ENCODE data around the gene COL4A1. TPM values are rescaled to one million over a fixed set of nuclear protein-coding genes. Genes with fewer than 3 reads are reported as not detected.

The COL4A1 gene
- total RNA-seq, 1 experiment from 2014 or later: not detected

- H3K9me3 ChIP-seq (ENCODE audit: low read length): no peaks in the 10 kb centered on the region
- H3K9me2 ChIP-seq (replicated peaks; ENCODE audit: insufficient read depth, low read length): no peaks in the 10 kb centered on the region
- no peak overlapping the region for H3K4me3 ChIP-seq (ENCODE audit: low read length)
- no peak overlapping the region for H3K9ac ChIP-seq (ENCODE audit: low read length)
- H3K27me3 ChIP-seq (ENCODE audit: low read length): no peaks in the 10 kb centered on the region
- no peaks in the 10 kb centered on the region for H3K79me2 ChIP-seq (ENCODE audit: low read length)
- no peaks in the 10 kb centered on the region for H3K4me1 ChIP-seq (ENCODE audit: low read length)
- no peaks in the 10 kb centered on the region for H4K20me1 ChIP-seq (ENCODE audit: insufficient read depth, low read depth, low read length)
- no peak overlapping the region for H2AFZ ChIP-seq (ENCODE audit: low read length)
- H3K36me3 ChIP-seq (ENCODE audit: insufficient read depth, low read length): no peaks in the 10 kb centered on the region
- no peak for DNase-seq
- no peak overlapping the region for H3K27ac ChIP-seq (ENCODE audit: low read length)
- H3K4me2 ChIP-seq (ENCODE audit: low read depth, low read length, poor library complexity, severe bottlenecking): no peak overlapping the region
Observed at GRCh38 chr13:110240352-110240751, 66.6 kb downstream of the COL4A1 start.

DNA sequence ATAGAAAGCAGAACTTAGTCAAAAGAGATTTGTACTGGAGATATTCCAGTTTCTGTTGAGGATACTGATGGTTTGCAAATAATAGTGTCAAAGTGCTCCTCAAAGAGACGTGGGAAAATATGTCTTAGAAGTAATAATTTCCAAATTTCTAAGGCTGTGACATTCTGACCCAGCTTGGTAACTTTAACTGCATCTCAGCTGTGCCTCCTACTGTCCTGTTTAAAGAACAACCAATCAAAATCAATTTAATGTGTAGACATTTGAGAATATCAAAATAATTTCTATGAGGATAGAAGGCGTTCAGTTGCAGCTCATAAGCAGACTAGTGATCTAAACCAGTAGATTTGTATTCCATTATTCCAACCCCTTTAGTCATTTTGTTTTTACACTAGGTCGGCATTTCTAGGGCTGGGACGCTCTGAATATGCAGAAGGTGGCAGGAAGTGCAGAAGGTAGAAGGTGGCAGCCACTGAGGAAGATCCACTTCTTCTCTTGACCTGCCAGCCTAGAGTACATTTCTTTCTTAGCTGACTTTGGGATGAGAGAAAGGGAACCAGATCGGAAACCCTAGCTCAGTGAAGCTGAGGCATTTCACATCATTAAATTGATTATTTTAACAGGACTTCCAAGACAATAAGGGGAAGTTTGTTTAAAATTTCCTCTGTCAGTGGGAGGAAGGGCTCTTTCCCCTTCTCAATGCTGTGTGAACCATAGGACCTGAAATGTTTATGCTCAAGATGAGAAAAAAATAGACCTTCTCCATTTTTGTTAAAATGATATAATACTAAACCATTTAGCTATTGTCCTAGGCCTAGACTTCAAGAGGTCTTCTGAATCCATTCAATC, 67.5 kb downstream of the COL4A1 start:
- H3K9ac ChIP-seq (ENCODE audit: low read length): no peak overlapping the region
- H3K4me2 ChIP-seq (ENCODE audit: low read depth, low read length, poor library complexity, severe bottlenecking): no peak overlapping the region

DNA sequence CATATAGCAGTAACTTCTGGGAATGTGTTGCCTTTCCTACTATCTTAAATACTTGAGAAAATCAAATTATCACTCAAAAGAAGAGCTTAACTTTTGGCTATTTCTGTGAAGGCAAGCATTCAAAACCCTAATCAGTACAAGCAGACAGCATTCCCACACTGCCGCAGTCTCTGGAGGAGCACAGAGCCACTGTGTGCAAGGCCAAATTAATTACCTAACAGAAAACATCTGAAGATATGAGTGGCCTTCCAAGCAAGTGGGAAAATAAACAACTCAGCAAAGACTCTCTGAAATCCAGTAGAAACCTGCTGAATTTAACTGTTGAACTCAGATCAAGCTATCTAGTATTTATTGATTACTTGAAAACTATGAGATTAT, 68.2 kb downstream of the COL4A1 start:
- Histone ChIP-seq H3K27me3 (ENCODE audit: low read length) (no peaks in the 10 kb centered on the region), H4K20me1 (ENCODE audit: insufficient read depth, low read depth, low read length) (no peaks in the 10 kb centered on the region), H3K4me1 (ENCODE audit: low read length) (no peaks in the 10 kb centered on the region), H3K9ac (ENCODE audit: low read length) (no peak overlapping the region), H3K9me3 (ENCODE audit: low read length) (no peaks in the 10 kb centered on the region), H2AFZ (ENCODE audit: low read length) (no peak overlapping the region), H3K4me2 (ENCODE audit: low read depth, low read length, poor library complexity, severe bottlenecking) (no peak overlapping the region), H3K27ac (ENCODE audit: low read length) (no peak overlapping the region), H3K9me2 (replicated peaks; ENCODE audit: insufficient read depth, low read length) (no peaks in the 10 kb centered on the region), H3K36me3 (ENCODE audit: insufficient read depth, low read length) (no peaks in the 10 kb centered on the region), H3K79me2 (ENCODE audit: low read length) (no peaks in the 10 kb centered on the region), H3K4me3 (ENCODE audit: low read length) (no peak overlapping the region)
- DNase-seq: no peak

More for the DNA sequence above, 67.5 kb downstream of the COL4A1 start:
- Histone ChIP-seq H3K9me3 (ENCODE audit: low read length) (no peaks in the 10 kb centered on the region), H3K79me2 (ENCODE audit: low read length) (no peaks in the 10 kb centered on the region), H3K27ac (ENCODE audit: low read length) (no peak overlapping the region), H4K20me1 (ENCODE audit: insufficient read depth, low read depth, low read length) (no peaks in the 10 kb centered on the region), H2AFZ (ENCODE audit: low read length) (no peak overlapping the region), H3K4me1 (ENCODE audit: low read length) (no peaks in the 10 kb centered on the region), H3K36me3 (ENCODE audit: insufficient read depth, low read length) (no peaks in the 10 kb centered on the region), H3K27me3 (ENCODE audit: low read length) (no peaks in the 10 kb centered on the region), H3K4me3 (ENCODE audit: low read length) (no peak overlapping the region), H3K9me2 (replicated peaks; ENCODE audit: insufficient read depth, low read length) (no peaks in the 10 kb centered on the region)
- no peak for DNase-seq

GRCh38 chr13:110237875-110238817, 68.8 kb downstream of the COL4A1 start:
- H2AFZ ChIP-seq (ENCODE audit: low read length): no peak overlapping the region
- no peaks in the 10 kb centered on the region for H3K4me1 ChIP-seq (ENCODE audit: low read length)
- H3K4me3 ChIP-seq (ENCODE audit: low read length): no peak overlapping the region
- H3K27me3 ChIP-seq (ENCODE audit: low read length): no peaks in the 10 kb centered on the region
- DNase-seq: no peak
- H3K9me3 ChIP-seq (ENCODE audit: low read length): no peaks in the 10 kb centered on the region
- no peak overlapping the region for H3K4me2 ChIP-seq (ENCODE audit: low read depth, low read length, poor library complexity, severe bottlenecking)
- no peaks in the 10 kb centered on the region for H3K9me2 ChIP-seq (replicated peaks; ENCODE audit: insufficient read depth, low read length)
- no peak overlapping the region for H3K27ac ChIP-seq (ENCODE audit: low read length)
- no peak overlapping the region for H3K9ac ChIP-seq (ENCODE audit: low read length)
- no peaks in the 10 kb centered on the region for H4K20me1 ChIP-seq (ENCODE audit: insufficient read depth, low read depth, low read length)
- no peaks in the 10 kb centered on the region for H3K79me2 ChIP-seq (ENCODE audit: low read length)
- H3K36me3 ChIP-seq (ENCODE audit: insufficient read depth, low read length): no peaks in the 10 kb centered on the region

DNA sequence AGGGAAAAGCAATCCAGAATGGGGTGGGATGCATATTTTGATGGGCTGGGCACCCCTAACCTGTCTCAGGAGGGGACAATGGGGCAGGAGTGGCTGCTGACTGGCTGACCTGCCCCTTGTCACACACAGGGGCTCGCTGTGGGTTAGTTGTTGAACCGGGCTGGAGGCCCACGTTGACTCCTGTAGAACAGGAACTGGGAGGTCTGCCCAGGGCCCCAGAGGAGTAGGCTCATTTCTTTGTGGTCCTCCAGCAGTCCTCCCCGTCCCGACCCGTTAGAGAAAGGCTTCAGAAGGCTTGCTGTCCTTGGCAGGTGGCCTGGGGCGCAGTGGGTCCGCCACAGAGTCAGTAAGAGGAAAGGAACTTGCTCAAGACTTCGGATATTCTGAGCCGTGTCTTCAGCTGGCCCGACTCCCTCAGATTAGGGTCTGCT, 70.1 kb downstream of the COL4A1 start:
- Histone ChIP-seq H2AFZ (ENCODE audit: low read length) (no peak overlapping the region), H3K36me3 (ENCODE audit: insufficient read depth, low read length) (no peaks in the 10 kb centered on the region), H3K4me3 (ENCODE audit: low read length) (no peak overlapping the region), H3K9me2 (replicated peaks; ENCODE audit: insufficient read depth, low read length) (no peaks in the 10 kb centered on the region), H3K9ac (ENCODE audit: low read length) (no peak overlapping the region), H3K9me3 (ENCODE audit: low read length) (no peaks in the 10 kb centered on the region), H3K27me3 (ENCODE audit: low read length) (no peaks in the 10 kb centered on the region), H3K4me1 (ENCODE audit: low read length) (no peaks in the 10 kb centered on the region), H3K79me2 (ENCODE audit: low read length) (no peaks in the 10 kb centered on the region), H3K27ac (ENCODE audit: low read length) (no peak overlapping the region), H3K4me2 (ENCODE audit: low read depth, low read length, poor library complexity, severe bottlenecking) (no peak overlapping the region), H4K20me1 (ENCODE audit: insufficient read depth, low read depth, low read length) (no peaks in the 10 kb centered on the region)
- DNase-seq: no peak

DNA sequence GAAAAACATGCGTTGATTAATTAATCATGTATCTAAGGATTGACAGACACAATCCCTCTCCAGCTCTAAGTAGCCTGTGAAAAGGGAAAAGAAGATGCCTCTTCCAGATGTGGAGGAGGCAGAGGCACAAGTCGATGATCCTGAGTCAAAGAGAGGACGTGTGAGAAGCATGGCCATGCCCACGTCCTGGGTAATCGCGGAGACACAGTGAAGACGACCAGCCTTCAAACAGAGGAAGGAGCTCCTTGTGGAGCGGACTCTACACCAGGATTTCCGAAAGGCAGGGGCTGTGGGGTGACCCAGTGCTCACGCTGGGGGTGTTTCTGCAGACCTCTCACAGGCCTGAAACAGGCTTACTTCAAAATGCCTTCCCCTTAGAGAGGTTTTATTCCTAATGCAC, 70.5 kb downstream of the COL4A1 start:
- Histone ChIP-seq H3K9me3 (ENCODE audit: low read length) (no peaks in the 10 kb centered on the region), H3K79me2 (ENCODE audit: low read length) (no peaks in the 10 kb centered on the region), H2AFZ (ENCODE audit: low read length) (no peak overlapping the region), H3K9me2 (replicated peaks; ENCODE audit: insufficient read depth, low read length) (no peaks in the 10 kb centered on the region), H3K4me2 (ENCODE audit: low read depth, low read length, poor library complexity, severe bottlenecking) (no peak overlapping the region), H3K27me3 (ENCODE audit: low read length) (no peaks in the 10 kb centered on the region), H4K20me1 (ENCODE audit: insufficient read depth, low read depth, low read length) (no peaks in the 10 kb centered on the region), H3K36me3 (ENCODE audit: insufficient read depth, low read length) (no peaks in the 10 kb centered on the region), H3K9ac (ENCODE audit: low read length) (no peak overlapping the region), H3K4me1 (ENCODE audit: low read length) (no peaks in the 10 kb centered on the region), H3K4me3 (ENCODE audit: low read length) (no peak overlapping the region), H3K27ac (ENCODE audit: low read length) (no peak overlapping the region)
- no peak for DNase-seq

GRCh38 chr13:110234532-110234931, 72.4 kb downstream of the COL4A1 start:
- H3K4me1 ChIP-seq (ENCODE audit: low read length): no peaks in the 10 kb centered on the region
- no peaks in the 10 kb centered on the region for H4K20me1 ChIP-seq (ENCODE audit: insufficient read depth, low read depth, low read length)
- no peaks in the 10 kb centered on the region for H3K9me2 ChIP-seq (replicated peaks; ENCODE audit: insufficient read depth, low read length)
- no peaks in the 10 kb centered on the region for H3K9me3 ChIP-seq (ENCODE audit: low read length)
- no peaks in the 10 kb centered on the region for H3K27me3 ChIP-seq (ENCODE audit: low read length)
- H3K4me3 ChIP-seq (ENCODE audit: low read length): no peak overlapping the region
- no peak overlapping the region for H3K9ac ChIP-seq (ENCODE audit: low read length)
- no peak for DNase-seq
- no peak overlapping the region for H2AFZ ChIP-seq (ENCODE audit: low read length)
- no peaks in the 10 kb centered on the region for H3K79me2 ChIP-seq (ENCODE audit: low read length)
- no peaks in the 10 kb centered on the region for H3K36me3 ChIP-seq (ENCODE audit: insufficient read depth, low read length)
- no peak overlapping the region for H3K27ac ChIP-seq (ENCODE audit: low read length)
- H3K4me2 ChIP-seq (ENCODE audit: low read depth, low read length, poor library complexity, severe bottlenecking): no peak overlapping the region

DNA sequence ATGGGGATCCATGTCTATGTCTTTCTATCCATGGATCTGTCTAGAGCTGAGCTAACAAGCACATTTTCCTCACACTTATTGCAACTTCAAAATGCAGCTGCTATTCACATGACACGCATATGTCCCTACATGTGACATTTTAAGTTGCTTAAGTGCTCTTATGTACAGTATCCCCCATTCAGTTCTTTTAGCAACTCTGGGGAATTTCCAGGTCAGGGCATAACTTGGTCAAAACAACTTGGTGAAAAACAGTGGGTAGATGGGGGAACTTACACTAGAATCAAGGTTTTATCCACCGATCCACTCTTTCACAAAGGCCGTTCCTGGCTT, 73.0 kb downstream of the COL4A1 start:
- Histone ChIP-seq H3K36me3 (ENCODE audit: insufficient read depth, low read length) (no peaks in the 10 kb centered on the region), H4K20me1 (ENCODE audit: insufficient read depth, low read depth, low read length) (no peaks in the 10 kb centered on the region), H3K4me3 (ENCODE audit: low read length) (no peak overlapping the region), H3K79me2 (ENCODE audit: low read length) (no peaks in the 10 kb centered on the region), H3K27me3 (ENCODE audit: low read length) (no peaks in the 10 kb centered on the region), H2AFZ (ENCODE audit: low read length) (no peak overlapping the region), H3K9me2 (replicated peaks; ENCODE audit: insufficient read depth, low read length) (no peaks in the 10 kb centered on the region), H3K9me3 (ENCODE audit: low read length) (no peaks in the 10 kb centered on the region), H3K27ac (ENCODE audit: low read length) (no peak overlapping the region), H3K4me2 (ENCODE audit: low read depth, low read length, poor library complexity, severe bottlenecking) (no peak overlapping the region), H3K9ac (ENCODE audit: low read length) (no peak overlapping the region), H3K4me1 (ENCODE audit: low read length) (no peaks in the 10 kb centered on the region)
- DNase-seq: no peak

Data from Karpas-422 (cell line).